Caco-2 (cell line): ENCODE measurements around the gene CYB5D1. TPM values are rescaled to one million over a fixed set of nuclear protein-coding genes. Genes with fewer than 3 reads are reported as not detected.
A peak's percentile ranks its signal among the peaks of the same experiment; 100 is the strongest.

ENCODE experiments used
- BruUV-seq: library from RNA; stranded (reverse); fragments of 400-500 nt; replicated peaks from 2 replicates; lab custom pipeline; 2021; lab: Mats Ljungman, UMichigan
- CTCF ChIA-PET: fragments of 300-600 bp; sonication (Branson Sonifier 250); formaldehyde crosslinking; loops from one replicate; lab custom pipeline; 2022; ENCODE audit warnings: antibody characterized with exemption; lab: Charles Lee
- POLR2A ChIA-PET: fragments of 300-600 bp; sonication (Branson Sonifier 250); formaldehyde crosslinking; loops from one replicate; lab custom pipeline; 2022; ENCODE audit warnings: antibody characterized with exemption; lab: Charles Lee
- DNase-seq, 2 experiments: peaks; one replicate each; pipeline versions ENCODE4 v3.0.0 to v3.0.0-alpha.2; 2020 to 2022
- H3K27me3 ChIP-seq: replicated peaks from 2 replicates; pipeline ENCODE4 v1.6.0; 2011; ENCODE audit warnings: low read length; ENCODE audit not compliant: control insufficient read depth, insufficient read depth
- H3K36me3 ChIP-seq: 2 replicates; pipeline ENCODE4 v1.5.1; 2011; ENCODE audit warnings: low read length; ENCODE audit not compliant: control insufficient read depth, insufficient read depth
- H3K4me1 ChIP-seq: fragments of 250-450 bp; sonication (Bioruptor Pico); 2 replicates; pipeline ENCODE4 v1.5.1; 2020; ENCODE audit warnings: mild to moderate bottlenecking
- H3K4me3 ChIP-seq: 2 replicates; pipeline ENCODE4 v1.5.1; 2011; ENCODE audit warnings: low read depth, mild to moderate bottlenecking, control low read depth, low read length
- H3K9me3 ChIP-seq: fragments of 250-450 bp; sonication (Bioruptor Pico); 2 replicates; pipeline ENCODE4 v1.5.1; 2020; ENCODE audit warnings: mild to moderate bottlenecking, moderate library complexity
- H3K27ac Mint-ChIP-seq: one replicate; pipeline ENCODE4 v1.8.0; 2022; ENCODE audit warnings: mixed read lengths; ENCODE audit not compliant: unreplicated experiment
- H3K27me3 Mint-ChIP-seq: one replicate; pipeline ENCODE4 v1.8.0; 2022; ENCODE audit warnings: mixed read lengths; ENCODE audit not compliant: insufficient read depth, unreplicated experiment
- H3K36me3 Mint-ChIP-seq: one replicate; pipeline ENCODE4 v1.8.0; 2022; ENCODE audit warnings: mild to moderate bottlenecking, mixed read lengths; ENCODE audit not compliant: insufficient read depth, unreplicated experiment
- H3K4me1 Mint-ChIP-seq: one replicate; pipeline ENCODE4 v1.8.0; 2022; ENCODE audit warnings: low read depth, mixed read lengths; ENCODE audit not compliant: unreplicated experiment
- H3K4me3 Mint-ChIP-seq: one replicate; pipeline ENCODE4 v1.8.0; 2022; ENCODE audit warnings: mild to moderate bottlenecking, moderate library complexity, mixed read lengths; ENCODE audit not compliant: unreplicated experiment
- H3K9me3 Mint-ChIP-seq: one replicate; pipeline ENCODE4 v1.8.0; 2022; ENCODE audit warnings: mixed read lengths; ENCODE audit not compliant: unreplicated experiment
- intact Hi-C: fragments of 100-400 bp; cut with micrococcal nuclease; formaldehyde crosslinking; loops from one replicate; pipeline ENCODE4 v1.10.0; 2022; ENCODE audit not compliant: unreplicated experiment
- total RNA-seq: library from RNA; stranded (reverse); gene quantifications from 2 replicates; pipeline ENCODE4 v1.2.3, GENCODE V29; 2022
- TF ChIP-seq, protein P1 (sequence below), 2 experiments: fragments of 200-600 bp in 1 of 2; IDR thresholded peaks; 1 replicate in 1 of 2; 2 replicates in 1 of 2; pipeline versions ENCODE4 v1.5.1 to v1.8.0; 2011 to 2022; ENCODE audit warnings: antibody characterized with exemption in 1 of 2, control low read depth in 1 of 2, inconsistent platforms in 1 of 2, low read depth in 1 of 2, low read length in 1 of 2, mild to moderate bottlenecking in 1 of 2, moderate library complexity in 1 of 2; ENCODE audit not compliant: insufficient read depth in 1 of 2, severe bottlenecking in 1 of 2, unreplicated experiment in 1 of 2

The CYB5D1 gene
- total RNA-seq, 1 experiment from 2014 or later, result 6.1 TPM

DNA sequence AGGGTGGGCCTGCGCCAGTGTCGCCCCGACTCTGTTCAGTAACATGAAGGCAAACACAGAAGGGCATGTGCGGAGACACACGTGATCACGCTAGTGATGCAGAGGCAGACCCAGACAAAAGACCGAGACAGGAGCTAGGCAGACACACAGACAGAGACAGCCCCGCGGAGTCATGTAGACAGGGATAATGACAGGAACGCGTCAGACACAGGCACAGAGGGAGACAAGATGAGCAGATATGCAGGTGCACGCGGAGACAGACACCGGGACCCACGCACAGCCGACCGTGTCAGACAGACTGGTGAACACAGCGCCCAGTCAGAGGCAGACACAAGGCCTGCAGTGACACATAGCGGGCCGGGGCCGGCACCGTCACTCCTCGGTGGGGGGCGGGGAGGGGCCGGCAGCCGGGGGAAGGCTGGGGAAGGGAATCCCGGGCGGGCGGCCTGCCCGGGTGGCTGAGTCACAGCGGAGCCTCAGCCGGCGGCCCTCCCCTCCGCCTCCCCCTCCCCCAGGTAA is 16.3 kb upstream of the CYB5D1 start:
- intact Hi-C loops, result loop anchor here (1.0 kb wide), 1 partner anchor 8 kb away; no protein-coding TSS in a partner anchor
- TF ChIP-seq, protein P1, sequence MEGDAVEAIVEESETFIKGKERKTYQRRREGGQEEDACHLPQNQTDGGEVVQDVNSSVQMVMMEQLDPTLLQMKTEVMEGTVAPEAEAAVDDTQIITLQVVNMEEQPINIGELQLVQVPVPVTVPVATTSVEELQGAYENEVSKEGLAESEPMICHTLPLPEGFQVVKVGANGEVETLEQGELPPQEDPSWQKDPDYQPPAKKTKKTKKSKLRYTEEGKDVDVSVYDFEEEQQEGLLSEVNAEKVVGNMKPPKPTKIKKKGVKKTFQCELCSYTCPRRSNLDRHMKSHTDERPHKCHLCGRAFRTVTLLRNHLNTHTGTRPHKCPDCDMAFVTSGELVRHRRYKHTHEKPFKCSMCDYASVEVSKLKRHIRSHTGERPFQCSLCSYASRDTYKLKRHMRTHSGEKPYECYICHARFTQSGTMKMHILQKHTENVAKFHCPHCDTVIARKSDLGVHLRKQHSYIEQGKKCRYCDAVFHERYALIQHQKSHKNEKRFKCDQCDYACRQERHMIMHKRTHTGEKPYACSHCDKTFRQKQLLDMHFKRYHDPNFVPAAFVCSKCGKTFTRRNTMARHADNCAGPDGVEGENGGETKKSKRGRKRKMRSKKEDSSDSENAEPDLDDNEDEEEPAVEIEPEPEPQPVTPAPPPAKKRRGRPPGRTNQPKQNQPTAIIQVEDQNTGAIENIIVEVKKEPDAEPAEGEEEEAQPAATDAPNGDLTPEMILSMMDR (IDR thresholded peaks at IDR 0.05; ENCODE audit: insufficient read depth in 1 of 2, low read depth in 1 of 2, low read length in 1 of 2, severe bottlenecking in 1 of 2, unreplicated experiment in 1 of 2), result no peak
- DNase-seq, result peak; percentile 78 to 80
- Histone ChIP-seq H3K36me3 (no peaks in the 10 kb centered on the region), H3K9me3 (no peaks in the 10 kb centered on the region), H3K4me1 (peaks cover 30% of the 10 kb centered on the region), H3K27me3 (no peaks in the 10 kb centered on the region), H3K4me3 (peak overlapping the region; percentile 68)
- H3K4me1 Mint-ChIP-seq, result peaks cover 24% of the 10 kb centered on the region
- POLR2A ChIA-PET, result interaction anchor here (0.6 to 1.0 kb wide), 2 partner anchors 93 to 516 kb away, joined by 3 read pairs; no protein-coding TSS in a partner anchor
- peaks cover 65% of the 10 kb centered on the region for H3K36me3 Mint-ChIP-seq
- H3K4me3 Mint-ChIP-seq, result peak overlapping the region; percentile 82
- no TSS peak for BruUV-seq
- CTCF ChIA-PET, result interaction anchor here (1.1 to 1.8 kb wide), 2 partner anchors 16 to 98 kb away, joined by 3 to 7 read pairs; partner anchors contain the start of gene NAA38
- H3K27ac Mint-ChIP-seq, result peak overlapping the region; percentile 98
- no peaks in the 10 kb centered on the region for H3K27me3 Mint-ChIP-seq
- H3K9me3 Mint-ChIP-seq, result no peaks in the 10 kb centered on the region

DNA sequence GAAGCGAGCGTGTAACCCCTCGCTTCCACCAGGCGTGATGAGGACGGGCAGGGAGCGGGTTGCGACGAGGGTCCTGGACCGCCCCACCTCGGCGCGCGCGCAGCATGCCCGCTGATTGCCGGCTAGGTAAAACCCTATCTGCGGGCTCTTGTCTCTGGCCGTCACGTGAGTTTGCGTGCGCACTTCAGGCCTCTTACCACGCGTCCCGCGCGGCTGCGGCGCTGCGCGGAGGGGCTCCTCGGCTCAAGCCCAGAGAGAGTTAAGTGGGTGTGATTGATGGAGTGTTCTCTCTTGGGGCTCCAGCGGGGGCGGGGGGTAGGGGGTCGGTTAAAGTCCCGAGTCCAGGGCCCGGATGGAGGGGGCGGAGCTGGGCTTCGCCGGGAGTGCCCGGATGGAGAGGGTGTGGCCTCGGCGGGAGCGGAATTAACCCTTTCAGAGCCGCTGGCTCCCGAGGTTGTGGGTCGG is 15.9 kb upstream of the CYB5D1 start:
- Histone ChIP-seq H3K9me3 (no peaks in the 10 kb centered on the region), H3K4me3 (peak overlapping the region; percentile 68), H3K36me3 (no peaks in the 10 kb centered on the region; the same call in 1 of the 2 replicates), H3K4me1 (peaks cover 30% of the 10 kb centered on the region), H3K27me3 (no peaks in the 10 kb centered on the region)
- Mint-ChIP-seq H3K27me3 (no peaks in the 10 kb centered on the region), H3K27ac (peak overlapping the region; percentile 98), H3K4me3 (peak overlapping the region; percentile 82), H3K4me1 (peaks cover 24% of the 10 kb centered on the region), H3K36me3 (peaks cover 65% of the 10 kb centered on the region), H3K9me3 (no peaks in the 10 kb centered on the region)
- DNase-seq, result peak; percentile 91
- no TSS peak for BruUV-seq
- TF ChIP-seq, protein P1 (IDR thresholded peaks at IDR 0.05; ENCODE audit: insufficient read depth in 1 of 2, low read depth in 1 of 2, low read length in 1 of 2, severe bottlenecking in 1 of 2, unreplicated experiment in 1 of 2), result no peak
- intact Hi-C loops, result loop anchor here (1.0 to 2.0 kb wide), 3 partner anchors 9 to 95 kb away; partner anchors contain the start of gene NAA38
- ChIA-PET CTCF (interaction anchor here (1.1 to 1.8 kb wide), 2 partner anchors 15 to 98 kb away, joined by 3 to 7 read pairs; partner anchors contain the start of gene NAA38), POLR2A (interaction anchor here (0.6 to 3.8 kb wide), 4 partner anchors 15 to 516 kb away, joined by 3 to 27 read pairs (median 4); partner anchors contain the start of genes ATP1B2, CYB5D1 and NAA38)

DNA sequence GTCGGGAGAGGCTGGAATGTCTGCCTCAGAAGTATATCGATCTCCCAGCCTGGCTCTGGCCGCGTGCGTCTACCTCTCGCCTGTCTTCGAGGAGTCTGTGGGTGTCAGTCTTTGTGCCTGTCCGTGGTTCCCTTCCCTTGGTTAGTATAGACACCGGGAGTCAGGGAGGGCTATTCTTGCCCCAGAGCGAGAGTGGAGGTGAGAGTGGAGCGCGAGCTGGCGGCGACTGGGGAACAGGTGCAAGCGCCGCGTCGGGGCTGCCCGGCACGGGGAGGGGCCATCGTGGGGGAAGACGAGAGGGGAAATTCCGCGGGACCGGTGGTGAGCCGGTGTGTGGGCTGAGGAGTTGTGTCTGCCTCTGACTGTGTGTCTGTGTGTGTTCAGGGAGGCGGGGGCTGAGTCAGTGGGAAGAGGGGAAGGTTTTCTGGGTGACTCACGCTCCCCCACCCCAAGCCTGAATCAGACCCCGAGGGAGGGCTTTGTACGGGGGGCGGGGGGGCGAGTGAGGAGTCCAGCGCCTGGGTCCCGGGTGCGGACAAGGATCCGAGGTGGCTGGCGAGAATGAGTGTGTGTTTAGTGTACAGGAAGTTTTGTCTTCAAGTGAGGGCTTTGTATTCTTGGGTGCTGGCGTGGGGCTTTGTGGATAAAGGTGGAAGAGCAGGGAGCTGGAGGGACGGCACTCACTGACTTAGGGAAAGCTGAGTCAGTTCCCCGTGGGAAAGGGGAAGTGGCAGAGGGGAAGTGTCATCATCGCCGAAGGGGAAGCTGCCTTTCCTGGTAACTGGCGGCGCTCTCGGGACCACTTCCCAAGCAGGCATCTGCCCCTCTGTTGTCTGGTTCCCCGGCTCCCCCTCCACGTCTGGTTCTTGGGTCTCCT is 15.2 kb upstream of the CYB5D1 start:
- TSS peak; percentile 6 for BruUV-seq
- intact Hi-C loops, result loop anchor here (2.0 kb wide), 2 partner anchors 14 to 96 kb away; partner anchors contain the start of gene NAA38
- peak in 1 of 2 experiments; percentile 46 for DNase-seq
- Mint-ChIP-seq H3K36me3 (peaks cover 67% of the 10 kb centered on the region), H3K4me3 (peak overlapping the region; percentile 82), H3K27ac (peak overlapping the region; percentile 98), H3K9me3 (no peaks in the 10 kb centered on the region), H3K4me1 (peaks cover 24% of the 10 kb centered on the region), H3K27me3 (no peaks in the 10 kb centered on the region)
- POLR2A ChIA-PET, result interaction anchor here (0.6 to 3.8 kb wide), 3 partner anchors 15 to 192 kb away, joined by 3 to 27 read pairs (median 4); partner anchors contain the start of genes ATP1B2, CYB5D1 and NAA38
- Histone ChIP-seq H3K9me3 (no peaks in the 10 kb centered on the region), H3K4me1 (peaks cover 30% of the 10 kb centered on the region), H3K4me3 (peak overlapping the region; percentile 68), H3K27me3 (no peaks in the 10 kb centered on the region), H3K36me3 (no peaks in the 10 kb centered on the region; the same call in 1 of the 2 replicates)
- TF ChIP-seq, protein P1 (IDR thresholded peaks at IDR 0.05; ENCODE audit: insufficient read depth in 1 of 2, low read depth in 1 of 2, low read length in 1 of 2, severe bottlenecking in 1 of 2, unreplicated experiment in 1 of 2), result no peak
- CTCF ChIA-PET, result interaction anchor here (1.6 to 1.8 kb wide), 2 partner anchors 14 to 99 kb away, joined by 5 to 7 read pairs; partner anchors contain the start of gene NAA38
